Smooth muscle cell of the brain vasculature (primary cell): Measurements from ENCODE around the gene MPHOSPH9.

ENCODE experiments used
- DNase-seq: peaks from one replicate; pipeline ENCODE4 v3.0.0-alpha.2; 2012; ENCODE audit warnings: low read depth, low spot score

The MPHOSPH9 gene

GRCh38 chr12:123149088-123149487, 83.9 kb downstream of the MPHOSPH9 start:
- no peak for DNase-seq

- DNase-seq: no peak
Observed at GRCh38 chr12:123148655-123149054, 84.3 kb downstream of the MPHOSPH9 start.

GRCh38 chr12:123148223-123148622, 84.7 kb downstream of the MPHOSPH9 start:
- DNase-seq: no peak

- no peak for DNase-seq
Observed at GRCh38 chr12:123145211-123145610, 87.7 kb downstream of the MPHOSPH9 start.

GRCh38 chr12:123143736-123144461, 89.0 kb downstream of the MPHOSPH9 start:
- DNase-seq: no peak

GRCh38 chr12:123142921-123143735, 89.8 kb downstream of the MPHOSPH9 start:
- DNase-seq: no peak

GRCh38 chr12:123142518-123142840, 90.5 kb downstream of the MPHOSPH9 start:
- DNase-seq: no peak

GRCh38 chr12:123141615-123142517, 91.1 kb downstream of the MPHOSPH9 start:
- no peak for DNase-seq

- no peak for DNase-seq
Observed at GRCh38 chr12:123140676-123141614, 92.0 kb downstream of the MPHOSPH9 start.

GRCh38 chr12:123139926-123140675, 92.8 kb downstream of the MPHOSPH9 start:
- DNase-seq: no peak

- no peak for DNase-seq
Observed at GRCh38 chr12:123135688-123136087, 97.3 kb downstream of the MPHOSPH9 start.

GRCh38 chr12:123134826-123135225, 98.1 kb downstream of the MPHOSPH9 start:
- DNase-seq: no peak

- no peak for DNase-seq
Observed at GRCh38 chr12:123134271-123134671, 98.7 kb downstream of the MPHOSPH9 start.

GRCh38 chr12:123133701-123134100, 99.2 kb downstream of the MPHOSPH9 start:
- no peak for DNase-seq

GRCh38 chr12:123132951-123133619, 99.9 kb downstream of the MPHOSPH9 start:
- DNase-seq: no peak

- DNase-seq: no peak
Observed at GRCh38 chr12:123131879-123132402, 101.0 kb downstream of the MPHOSPH9 start.

- no peak for DNase-seq
Observed at GRCh38 chr12:123131291-123131832, 101.6 kb downstream of the MPHOSPH9 start.

GRCh38 chr12:123129621-123130020, 103.3 kb downstream of the MPHOSPH9 start:
- no peak for DNase-seq

GRCh38 chr12:123127182-123127495, 105.8 kb downstream of the MPHOSPH9 start:
- no peak for DNase-seq
